ENCODE data around the gene FCHSD2. TPM values are rescaled to one million over a fixed set of nuclear protein-coding genes. Genes with fewer than 3 reads are reported as not detected.

FCHSD2 gene
- total RNA-seq, 3 donors from 2014 or later (not counting 1 experiment from before 2014, with no cell fraction given): 39.4 to 59.1 (median 42.1) TPM

GRCh38 chr11:72842126-72842525 lies 300.0 kb downstream of the FCHSD2 start:
- Mint-ChIP-seq H3K27ac (no peak overlapping the region), H3K4me3 (no peak overlapping the region), H3K36me3 (no peaks in the 10 kb centered on the region), H3K27me3 (ENCODE audit: low read depth in 2 of 2) (no peaks in the 10 kb centered on the region), H3K9me3 (no peaks in the 10 kb centered on the region), H3K4me1 (no peaks in the 10 kb centered on the region)
- no peaks in the 10 kb centered on the region for H3K27me3 ChIP-seq (ENCODE audit: control insufficient read depth, insufficient read depth, low read length)
- H3K4me3 ChIP-seq (ENCODE audit: low read length): no peak overlapping the region
- ATAC-seq (no peak), DNase-seq (no peak)
- no peak for TF ChIP-seq CTCF (IDR thresholded peaks at IDR 0.05)
- WGBS (ENCODE audit: insufficient coverage): 93% methylated on average over 5 of the region's 5 CpGs
- intact Hi-C loops (cut with micrococcal nuclease): loop anchor here (10.0 kb wide), 1 partner anchor 257 kb away; no protein-coding TSS in a partner anchor
- H3K36me3 ChIP-seq (ENCODE audit: control insufficient read depth, insufficient read depth, low read length): peaks cover 41% of the 10 kb centered on the region
- no peaks in the 10 kb centered on the region for H3K4me1 ChIP-seq (ENCODE audit: control insufficient read depth, insufficient read depth, low read length)
- no peaks in the 10 kb centered on the region for H3K9me3 ChIP-seq (ENCODE audit: control insufficient read depth, insufficient read depth, low read length)
- no peak overlapping the region for H3K27ac ChIP-seq (ENCODE audit: low read length)

- Histone ChIP-seq H3K9me3 (ENCODE audit: control insufficient read depth, insufficient read depth, low read length) (no peaks in the 10 kb centered on the region), H3K4me3 (ENCODE audit: low read length) (no peak overlapping the region), H3K4me1 (ENCODE audit: control insufficient read depth, insufficient read depth, low read length) (no peaks in the 10 kb centered on the region), H3K27me3 (ENCODE audit: control insufficient read depth, insufficient read depth, low read length) (no peaks in the 10 kb centered on the region), H3K27ac (ENCODE audit: low read length) (no peak overlapping the region), H3K36me3 (ENCODE audit: control insufficient read depth, insufficient read depth, low read length) (peaks cover 41% of the 10 kb centered on the region)
- WGBS (ENCODE audit: insufficient coverage): 97% methylated on average over 7 of the region's 7 CpGs
- H3K4me1 Mint-ChIP-seq: no peaks in the 10 kb centered on the region
- H3K4me3 Mint-ChIP-seq: no peak overlapping the region
- intact Hi-C loops (cut with micrococcal nuclease): loop anchor here (10.0 kb wide), 1 partner anchor 257 kb away; no protein-coding TSS in a partner anchor
- no peaks in the 10 kb centered on the region for H3K36me3 Mint-ChIP-seq
- no peak overlapping the region for H3K27ac Mint-ChIP-seq
- no peaks in the 10 kb centered on the region for H3K9me3 Mint-ChIP-seq
- TF ChIP-seq CTCF (IDR thresholded peaks at IDR 0.05): no peak
- ATAC-seq: no peak
- H3K27me3 Mint-ChIP-seq (ENCODE audit: low read depth in 2 of 2): no peaks in the 10 kb centered on the region
- DNase-seq: no peak
Observed at GRCh38 chr11:72841397-72841796, 300.7 kb downstream of the FCHSD2 start.

GRCh38 chr11:72840780-72841179 lies 301.3 kb downstream of the FCHSD2 start:
- no peak overlapping the region for H3K4me3 Mint-ChIP-seq
- Histone ChIP-seq H3K4me1 (ENCODE audit: control insufficient read depth, insufficient read depth, low read length) (no peaks in the 10 kb centered on the region), H3K36me3 (ENCODE audit: control insufficient read depth, insufficient read depth, low read length) (peaks cover 44% of the 10 kb centered on the region), H3K9me3 (ENCODE audit: control insufficient read depth, insufficient read depth, low read length) (no peaks in the 10 kb centered on the region), H3K27ac (ENCODE audit: low read length) (no peak overlapping the region), H3K27me3 (ENCODE audit: control insufficient read depth, insufficient read depth, low read length) (no peaks in the 10 kb centered on the region), H3K4me3 (ENCODE audit: low read length) (no peak overlapping the region)
- H3K36me3 Mint-ChIP-seq: no peaks in the 10 kb centered on the region
- H3K4me1 Mint-ChIP-seq: no peaks in the 10 kb centered on the region
- intact Hi-C loops (cut with micrococcal nuclease): loop anchor here (10.0 kb wide), 1 partner anchor 256 kb away; no protein-coding TSS in a partner anchor
- H3K27ac Mint-ChIP-seq: no peak overlapping the region
- ATAC-seq (no peak), DNase-seq (no peak)
- WGBS (ENCODE audit: insufficient coverage): 98% methylated on average over 4 of the region's 4 CpGs
- no peaks in the 10 kb centered on the region for H3K9me3 Mint-ChIP-seq
- no peaks in the 10 kb centered on the region for H3K27me3 Mint-ChIP-seq (ENCODE audit: low read depth in 2 of 2)
- TF ChIP-seq CTCF (IDR thresholded peaks at IDR 0.05): no peak

GRCh38 chr11:72838691-72839305 lies 303.3 kb downstream of the FCHSD2 start:
- ATAC-seq: no peak
- H3K4me1 Mint-ChIP-seq: peaks cover 6 to 10% of the 10 kb centered on the region in 2 donors
- no peak overlapping the region for H3K27ac ChIP-seq (ENCODE audit: low read length)

More at GRCh38 chr11:72838691-72839305, 303.3 kb downstream of the FCHSD2 start:
- peaks cover 44% of the 10 kb centered on the region for H3K36me3 ChIP-seq (ENCODE audit: control insufficient read depth, insufficient read depth, low read length)
- intact Hi-C loops (cut with micrococcal nuclease): no loop called here
- Mint-ChIP-seq H3K27me3 (ENCODE audit: low read depth in 2 of 2) (no peaks in the 10 kb centered on the region), H3K36me3 (no peaks in the 10 kb centered on the region), H3K9me3 (no peaks in the 10 kb centered on the region), H3K27ac (peak overlapping the region in 1 of 2 donors; percentile 7), H3K4me3 (no peak overlapping the region)
- 89% methylated on average over 2 of the region's 4 CpGs for WGBS (ENCODE audit: insufficient coverage)
- DNase-seq: no peak
- no peaks in the 10 kb centered on the region for H3K27me3 ChIP-seq (ENCODE audit: control insufficient read depth, insufficient read depth, low read length)
- H3K4me1 ChIP-seq (ENCODE audit: control insufficient read depth, insufficient read depth, low read length): peaks cover 4% of the 10 kb centered on the region
- TF ChIP-seq CTCF (IDR thresholded peaks at IDR 0.05): no peak
- H3K9me3 ChIP-seq (ENCODE audit: control insufficient read depth, insufficient read depth, low read length): no peaks in the 10 kb centered on the region
- no peak overlapping the region for H3K4me3 ChIP-seq (ENCODE audit: low read length)
